Activated T-helper 17 cell treated with anti-CD3 and anti-CD28 coated beads, Interleukin-2, amount 50 U/mL, for 72 hours (primary cell): ENCODE results near the gene NDUFA13. TPM values are rescaled to one million over a fixed set of nuclear protein-coding genes. Genes with fewer than 3 reads are reported as not detected.

ENCODE experiments used
- ATAC-seq: fragments of 150-1000 bp; cut with Tn5 transposase; replicated peaks from 2 replicates; pipeline ENCODE4 v1.10.0; 2021; ENCODE audit warnings: mild to moderate bottlenecking, moderate library complexity
- H3K27ac Mint-ChIP-seq: one replicate; pipeline ENCODE4 v1.8.0; 2022; ENCODE audit warnings: mixed read lengths
- H3K27me3 Mint-ChIP-seq: one replicate; pipeline ENCODE4 v1.8.0; 2022; ENCODE audit warnings: mixed read lengths
- H3K36me3 Mint-ChIP-seq: one replicate; pipeline ENCODE4 v1.8.0; 2022; ENCODE audit warnings: low read depth, mild to moderate bottlenecking, mixed read lengths
- H3K4me1 Mint-ChIP-seq: one replicate; pipeline ENCODE4 v1.8.0; 2022; ENCODE audit warnings: mixed read lengths
- H3K4me3 Mint-ChIP-seq: one replicate; pipeline ENCODE4 v1.8.0; 2022; ENCODE audit warnings: mild to moderate bottlenecking, mixed read lengths
- H3K9me3 Mint-ChIP-seq: one replicate; pipeline ENCODE4 v1.8.0; 2022; ENCODE audit warnings: mixed read lengths
- total RNA-seq, 2 donors: library from RNA; stranded (reverse); gene quantifications; one replicate each; pipeline ENCODE4 v1.2.3, GENCODE V29; 2022

Gene NDUFA13
- total RNA-seq, 2 donors from 2014 or later, result 276 to 397 TPM

GRCh38 chr19:19550972-19551852 lies 35.2 kb downstream of the NDUFA13 start:
- Mint-ChIP-seq H3K4me1 (peaks cover 5% of the 10 kb centered on the region), H3K9me3 (no peaks in the 10 kb centered on the region), H3K27me3 (no peaks in the 10 kb centered on the region), H3K36me3 (no peaks in the 10 kb centered on the region), H3K27ac (no peak overlapping the region), H3K4me3 (no peak overlapping the region)
- no peak for ATAC-seq

GRCh38 chr19:19551853-19552192 lies 35.8 kb downstream of the NDUFA13 start:
- H3K4me3 Mint-ChIP-seq, result no peak overlapping the region
- H3K27ac Mint-ChIP-seq, result no peak overlapping the region
- no peaks in the 10 kb centered on the region for H3K36me3 Mint-ChIP-seq
- H3K9me3 Mint-ChIP-seq, result no peaks in the 10 kb centered on the region
- no peak for ATAC-seq
- no peaks in the 10 kb centered on the region for H3K27me3 Mint-ChIP-seq
- H3K4me1 Mint-ChIP-seq, result peaks cover 5% of the 10 kb centered on the region

- ATAC-seq, result peak; percentile 39
- Mint-ChIP-seq H3K4me1 (peaks cover 5% of the 10 kb centered on the region), H3K27ac (no peak overlapping the region)
These were observed 36.8 kb downstream of the NDUFA13 start for GRCh38 chr19:19552798-19553197.

DNA sequence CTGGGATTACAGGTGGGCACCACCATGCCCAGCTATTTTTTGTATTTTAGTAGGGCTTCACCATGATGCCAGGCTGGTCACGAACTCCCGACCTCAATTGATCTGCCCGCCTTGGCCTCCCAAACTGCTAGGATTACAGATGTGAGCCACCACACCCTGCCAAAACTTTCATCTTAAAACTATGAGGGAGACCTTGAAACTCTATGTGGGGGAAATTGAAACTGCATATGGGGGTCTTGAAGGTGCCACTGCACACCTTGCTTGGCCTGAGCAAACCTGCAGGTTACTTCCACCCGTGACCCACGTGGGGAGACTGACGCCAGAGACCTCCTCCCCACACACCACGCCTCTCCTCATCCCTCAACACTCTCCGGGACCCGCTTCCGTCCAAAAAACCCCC lies 37.6 kb downstream of the NDUFA13 start:
- Mint-ChIP-seq H3K4me1 (peaks cover 10% of the 10 kb centered on the region), H3K4me3 (no peak overlapping the region), H3K9me3 (no peaks in the 10 kb centered on the region), H3K27ac (no peak overlapping the region), H3K36me3 (peaks cover 3% of the 10 kb centered on the region), H3K27me3 (no peaks in the 10 kb centered on the region)
- no peak for ATAC-seq

More at GRCh38 chr19:19552798-19553197, 36.8 kb downstream of the NDUFA13 start:
- H3K27me3 Mint-ChIP-seq, result no peaks in the 10 kb centered on the region
- no peak overlapping the region for H3K4me3 Mint-ChIP-seq
- H3K36me3 Mint-ChIP-seq, result no peaks in the 10 kb centered on the region
- no peaks in the 10 kb centered on the region for H3K9me3 Mint-ChIP-seq

DNA sequence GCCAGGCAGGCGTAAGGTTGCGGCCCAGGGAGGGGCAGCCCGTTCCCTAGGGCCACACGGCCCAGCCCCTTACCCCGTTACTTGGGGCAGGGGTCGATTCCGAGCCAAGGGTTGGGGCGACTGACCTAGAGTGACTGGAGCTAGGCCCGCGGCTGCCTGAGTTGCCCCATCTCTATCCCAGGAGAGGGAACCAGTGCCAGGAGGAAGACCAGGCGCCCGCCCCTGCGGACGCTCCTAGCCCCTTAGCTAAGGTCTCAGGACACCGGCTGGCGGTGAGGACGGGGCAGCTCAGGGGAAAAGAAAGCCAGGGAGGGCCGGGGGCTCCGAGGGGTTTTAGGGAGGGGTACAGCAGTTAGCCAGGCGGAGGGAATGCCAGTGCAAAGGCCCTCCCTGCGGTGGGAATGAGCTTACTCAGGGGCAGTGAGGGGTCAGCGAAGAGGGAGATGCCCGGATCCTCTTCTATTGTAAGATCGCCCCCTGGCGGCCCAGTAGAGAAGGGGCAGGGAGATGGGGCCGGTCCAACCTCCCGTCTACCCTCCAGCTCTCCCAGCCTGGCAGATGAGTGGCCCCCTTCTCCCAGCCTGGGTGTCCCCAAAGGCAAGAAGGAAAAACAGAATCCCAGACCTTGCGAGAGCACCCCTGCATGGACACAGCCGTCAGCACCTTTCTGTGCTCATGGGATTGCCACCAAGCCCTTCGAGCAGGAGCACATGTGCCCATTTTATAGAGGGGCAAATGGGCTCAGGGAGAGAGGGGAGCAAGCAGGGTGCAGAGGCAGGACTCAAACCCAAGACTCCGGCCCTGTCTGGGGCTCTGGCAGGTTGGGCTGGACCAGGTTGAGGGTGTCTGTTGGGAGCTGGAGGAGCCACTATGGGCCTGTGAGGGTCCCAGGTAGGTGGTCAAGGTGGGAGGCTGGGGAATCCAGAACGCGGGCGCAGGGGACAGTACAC lies 38.3 kb downstream of the NDUFA13 start:
- H3K27me3 Mint-ChIP-seq, result no peaks in the 10 kb centered on the region
- no peaks in the 10 kb centered on the region for H3K9me3 Mint-ChIP-seq
- H3K27ac Mint-ChIP-seq, result no peak overlapping the region
- peak; percentile 76 for ATAC-seq
- no peak overlapping the region for H3K4me3 Mint-ChIP-seq
- H3K4me1 Mint-ChIP-seq, result peaks cover 16% of the 10 kb centered on the region
- peaks cover 10% of the 10 kb centered on the region for H3K36me3 Mint-ChIP-seq

GRCh38 chr19:19558055-19558454 lies 42.0 kb downstream of the NDUFA13 start:
- Mint-ChIP-seq H3K27me3 (no peaks in the 10 kb centered on the region), H3K9me3 (no peaks in the 10 kb centered on the region), H3K27ac (peak overlapping the region; percentile 77), H3K36me3 (peaks cover 46% of the 10 kb centered on the region), H3K4me3 (no peak overlapping the region), H3K4me1 (peaks cover 21% of the 10 kb centered on the region)
- no peak for ATAC-seq

- Mint-ChIP-seq H3K36me3 (peaks cover 51% of the 10 kb centered on the region), H3K4me3 (no peak overlapping the region), H3K27ac (peak overlapping the region; percentile 77), H3K27me3 (no peaks in the 10 kb centered on the region), H3K9me3 (no peaks in the 10 kb centered on the region), H3K4me1 (peaks cover 21% of the 10 kb centered on the region)
- ATAC-seq, result no peak
These were observed 42.6 kb downstream of the NDUFA13 start for GRCh38 chr19:19558636-19559035.

GRCh38 chr19:19559931-19560330 lies 43.9 kb downstream of the NDUFA13 start:
- peaks cover 16% of the 10 kb centered on the region for H3K4me1 Mint-ChIP-seq

DNA sequence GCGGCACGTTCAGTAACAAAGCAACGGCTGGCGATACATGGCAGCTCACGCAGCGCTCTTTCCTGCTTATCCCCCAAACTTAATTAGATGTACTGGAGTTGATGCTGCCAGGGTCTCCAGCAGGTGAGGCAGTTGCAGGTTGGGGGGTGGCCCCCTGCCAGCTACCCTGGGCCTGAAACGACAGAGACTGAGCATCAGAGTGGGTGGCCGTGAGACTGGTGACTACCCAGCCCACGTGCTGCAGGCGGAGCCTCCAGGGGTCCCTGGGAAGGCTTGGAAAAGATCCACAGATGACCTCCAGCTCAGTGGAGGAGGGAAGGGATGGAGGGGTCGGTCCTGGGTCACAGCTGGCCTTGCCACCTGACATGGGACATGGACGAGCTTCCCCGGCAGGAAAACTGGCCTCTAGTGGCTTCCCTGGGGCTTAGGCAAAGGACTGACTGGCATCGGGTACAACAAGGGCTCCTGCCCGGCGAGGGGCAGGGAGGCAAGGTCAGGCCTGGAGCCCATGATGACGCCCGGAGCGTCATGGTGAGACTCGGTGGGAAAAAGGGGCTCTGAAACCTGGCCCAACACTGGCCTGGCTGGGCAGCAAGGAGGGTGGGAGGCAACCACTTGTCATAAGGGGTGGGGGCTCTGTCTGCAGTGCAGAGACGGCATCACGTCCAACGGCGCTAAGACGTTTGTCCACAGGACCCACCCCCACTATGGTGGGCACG lies 46.1 kb downstream of the NDUFA13 start:
- Mint-ChIP-seq H3K27ac (peak overlapping the region; percentile 46), H3K4me3 (no peak overlapping the region), H3K36me3 (peaks cover 83% of the 10 kb centered on the region), H3K27me3 (no peaks in the 10 kb centered on the region), H3K4me1 (peaks cover 16% of the 10 kb centered on the region), H3K9me3 (no peaks in the 10 kb centered on the region)
- ATAC-seq, result no peak

More at GRCh38 chr19:19559931-19560330, 43.9 kb downstream of the NDUFA13 start:
- H3K9me3 Mint-ChIP-seq, result no peaks in the 10 kb centered on the region
- H3K36me3 Mint-ChIP-seq, result peaks cover 64% of the 10 kb centered on the region
- no peak for ATAC-seq
- no peak overlapping the region for H3K4me3 Mint-ChIP-seq
- H3K27me3 Mint-ChIP-seq, result no peaks in the 10 kb centered on the region
- H3K27ac Mint-ChIP-seq, result no peak overlapping the region

GRCh38 chr19:19562665-19563347 lies 46.8 kb downstream of the NDUFA13 start:
- no peak overlapping the region for H3K4me3 Mint-ChIP-seq
- ATAC-seq, result peak; percentile 83
- H3K9me3 Mint-ChIP-seq, result no peaks in the 10 kb centered on the region
- peaks cover 16% of the 10 kb centered on the region for H3K4me1 Mint-ChIP-seq
- peak overlapping the region; percentile 46 for H3K27ac Mint-ChIP-seq
- H3K27me3 Mint-ChIP-seq, result no peaks in the 10 kb centered on the region
- H3K36me3 Mint-ChIP-seq, result peaks cover 90% of the 10 kb centered on the region

GRCh38 chr19:19563348-19563848 lies 47.4 kb downstream of the NDUFA13 start:
- no peaks in the 10 kb centered on the region for H3K9me3 Mint-ChIP-seq
- ATAC-seq, result no peak
- peaks cover 92% of the 10 kb centered on the region for H3K36me3 Mint-ChIP-seq
- no peaks in the 10 kb centered on the region for H3K27me3 Mint-ChIP-seq
- no peak overlapping the region for H3K4me3 Mint-ChIP-seq
- H3K27ac Mint-ChIP-seq, result no peak overlapping the region
- H3K4me1 Mint-ChIP-seq, result peaks cover 14% of the 10 kb centered on the region

GRCh38 chr19:19566306-19566705 lies 50.3 kb downstream of the NDUFA13 start:
- Mint-ChIP-seq H3K27me3 (no peaks in the 10 kb centered on the region), H3K36me3 (peaks cover 93% of the 10 kb centered on the region), H3K27ac (no peak overlapping the region), H3K4me1 (peaks cover 11% of the 10 kb centered on the region), H3K9me3 (no peaks in the 10 kb centered on the region), H3K4me3 (no peak overlapping the region)
- ATAC-seq, result no peak

DNA sequence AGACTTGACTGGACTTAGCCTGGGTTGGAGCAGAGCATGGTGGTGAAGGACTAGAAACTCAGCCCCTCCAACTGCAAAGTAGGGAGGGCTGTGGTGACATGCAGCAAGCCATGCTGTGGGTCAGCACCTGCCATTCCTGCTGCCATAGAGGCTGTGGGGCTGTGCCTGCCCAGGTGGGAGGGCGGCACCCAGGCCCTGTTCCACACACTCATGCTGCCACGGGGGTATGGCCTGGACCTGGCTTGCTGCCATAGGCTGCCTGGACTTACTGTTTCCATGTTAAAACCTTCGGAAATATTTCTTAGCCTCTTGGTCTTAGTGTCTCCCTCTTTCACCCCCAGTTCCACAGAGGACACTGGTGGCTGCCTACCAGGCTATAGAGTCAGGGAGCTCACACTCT lies 51.4 kb downstream of the NDUFA13 start:
- no peak for ATAC-seq
- Mint-ChIP-seq H3K9me3 (no peaks in the 10 kb centered on the region), H3K4me1 (peaks cover 11% of the 10 kb centered on the region), H3K36me3 (peaks cover 87% of the 10 kb centered on the region), H3K27ac (peak overlapping the region; percentile 49), H3K27me3 (no peaks in the 10 kb centered on the region), H3K4me3 (no peak overlapping the region)
